SK-N-SH (cell line): ENCODE data around the gene CPNE8. TPM values are rescaled to one million over a fixed set of nuclear protein-coding genes. Genes with fewer than 3 reads are reported as not detected.

Experiments
- CTCF ChIA-PET: fragments of 300-600, 350-600 bp; formaldehyde crosslinking; extraction: SDS; loops from one replicate; lab custom pipeline; 2021; lab: Yijun Ruan, JAX
- POLR2A ChIA-PET: fragments of 350-600 bp; sonication (Branson Sonifier 250); formaldehyde crosslinking; extraction: SDS; loops from one replicate; lab custom pipeline; 2020; ENCODE audit warnings: antibody characterized with exemption, inconsistent platforms; lab: Yijun Ruan, JAX
- DNase-seq: peaks from one replicate; pipeline ENCODE4 v3.0.0; 2012
- H2AFZ ChIP-seq: fragments of 200-600 bp; sonication (generic); 2 replicates; pipeline ENCODE4 v1.8.1; 2016; ENCODE audit warnings: antibody characterized with exemption, mild to moderate bottlenecking, low read depth
- H3F3A ChIP-seq: fragments of 200-600 bp; sonication (generic); replicated peaks from 2 replicates; pipeline ENCODE3; 2016; ENCODE audit warnings: antibody characterized with exemption, mild to moderate bottlenecking; ENCODE audit not compliant: insufficient read depth
- H3K27ac ChIP-seq, 2 experiments: fragments of 200-500 bp in 1 of 2; fragments of 200-600 bp in 1 of 2; sonication (Bioruptor generic) in 1 of 2; sonication (generic), shearing (Covaris generic) in 1 of 2; 2 replicates each; pipeline versions ENCODE4 v1.5.1 to v1.6.1; 2014 to 2016; ENCODE audit warnings: low read depth in 2 of 2, inconsistent platforms in 1 of 2, low read length in 1 of 2, mild to moderate bottlenecking in 1 of 2, mixed read lengths in 1 of 2
- H3K27me3 ChIP-seq: fragments of 200-600 bp; sonication (generic), shearing (Covaris generic); 2 replicates; pipeline ENCODE4 v1.6.1; 2016; ENCODE audit warnings: mixed run types; ENCODE audit not compliant: insufficient read depth
- H3K36me3 ChIP-seq, 2 experiments: fragments of 200-500 bp in 1 of 2; fragments of 200-600 bp in 1 of 2; sonication (Bioruptor generic) in 1 of 2; sonication (generic) in 1 of 2; replicated peaks in 1 of 2; 2 replicates each; pipeline versions ENCODE3 to v1.5.1; 2014 to 2016; ENCODE audit warnings: low read length in 1 of 2, mild to moderate bottlenecking in 1 of 2; ENCODE audit not compliant: insufficient read depth in 2 of 2, control insufficient read depth in 1 of 2
- H3K4me1 ChIP-seq, 2 experiments: fragments of 200-500 bp in 1 of 2; fragments of 200-600 bp in 1 of 2; sonication (Bioruptor generic) in 1 of 2; sonication (generic), shearing (Covaris generic) in 1 of 2; 2 replicates each; pipeline versions ENCODE4 v1.5.1 to v1.6.1; 2014 to 2016; ENCODE audit warnings: low read depth in 1 of 2, low read length in 1 of 2, mixed run types in 1 of 2; ENCODE audit not compliant: insufficient read depth in 2 of 2, control insufficient read depth in 1 of 2
- H3K4me2 ChIP-seq: fragments of 200-600 bp; sonication (generic), shearing (Covaris generic); 2 replicates; pipeline ENCODE4 v1.6.1; 2017; ENCODE audit warnings: mixed run types
- H3K4me3 ChIP-seq, 2 experiments: fragments of 200-500 bp in 1 of 2; fragments of 200-600 bp in 1 of 2; sonication (Bioruptor generic) in 1 of 2; sonication (generic), shearing (Covaris generic) in 1 of 2; 2 replicates each; pipeline versions ENCODE4 v1.5.1 to v1.8.1; 2014 to 2016; ENCODE audit warnings: low read depth in 2 of 2, inconsistent platforms in 1 of 2, low read length in 1 of 2, mild to moderate bottlenecking in 1 of 2, mixed read lengths in 1 of 2, moderate library complexity in 1 of 2
- H3K79me2 ChIP-seq: fragments of 200-600 bp; sonication (generic); 2 replicates; pipeline ENCODE4 v1.8.1; 2017; ENCODE audit warnings: mild to moderate bottlenecking; ENCODE audit not compliant: insufficient read depth
- H3K9ac ChIP-seq: fragments of 200-600 bp; sonication (generic); 2 replicates; pipeline ENCODE4 v1.6.1; 2017; ENCODE audit warnings: mixed run types
- H3K9me2 ChIP-seq: fragments of 200-600 bp; sonication (generic); 2 replicates; pipeline ENCODE4 v1.6.1; 2017; ENCODE audit warnings: mixed run types
- H3K9me3 ChIP-seq: fragments of 200-600 bp; sonication (generic); 2 replicates; pipeline ENCODE4 v1.6.1; 2017; ENCODE audit warnings: mixed run types, mild to moderate bottlenecking, moderate library complexity
- H4K20me1 ChIP-seq: fragments of 200-600 bp; sonication (generic); 2 replicates; pipeline ENCODE4 v1.6.1; 2017; ENCODE audit warnings: mild to moderate bottlenecking, mixed run types; ENCODE audit not compliant: insufficient read depth
- CHD2 ChIP-seq: fragments of 150-350 bp; IDR thresholded peaks from 2 replicates; pipeline ENCODE4 v1.6.1; 2018; ENCODE audit warnings: low read length; ENCODE audit not compliant: partially characterized antibody
- CTCF ChIP-seq: fragments of 200-600 bp; sonication (generic); IDR thresholded peaks from 2 replicates; pipeline ENCODE4 v1.6.1; 2017; ENCODE audit warnings: antibody characterized with exemption, mild to moderate bottlenecking, moderate library complexity
- EP300 ChIP-seq, 2 experiments: IDR thresholded peaks; 2 replicates each; pipeline versions ENCODE4 v1.4.0 to v1.6.1; 2012; ENCODE audit warnings: borderline replicate concordance in 1 of 2, low read depth in 1 of 2, low read length in 1 of 2
- FOSL2 ChIP-seq: IDR thresholded peaks from 2 replicates; pipeline ENCODE4 v1.4.0; 2012; ENCODE audit warnings: low read depth, mild to moderate bottlenecking, moderate library complexity, borderline replicate concordance
- FOXJ3 ChIP-seq: sonication (generic); formaldehyde crosslinking; IDR thresholded peaks from 2 replicates; pipeline ENCODE4 v1.5.1; 2020; ENCODE audit warnings: mild to moderate bottlenecking, missing genetic modification reagents
- FOXM1 ChIP-seq: IDR thresholded peaks from 2 replicates; pipeline ENCODE4 v1.4.0; 2012; ENCODE audit warnings: low read depth, mild to moderate bottlenecking
- GABPA ChIP-seq: IDR thresholded peaks from 2 replicates; pipeline ENCODE4 v1.4.0; 2012; ENCODE audit warnings: low read depth, mild to moderate bottlenecking
- MAX ChIP-seq: IDR thresholded peaks from 2 replicates; pipeline ENCODE4 v1.4.0; 2012; ENCODE audit warnings: low read depth
- MXI1 ChIP-seq: IDR thresholded peaks from 2 replicates; pipeline ENCODE4 v1.6.1; 2012; ENCODE audit warnings: mild to moderate bottlenecking, low read depth, low read length, improper control_type of control experiment
- NRF1 ChIP-seq: IDR thresholded peaks from 2 replicates; pipeline ENCODE4 v1.6.1; 2012; ENCODE audit warnings: low read depth, mild to moderate bottlenecking, low read length
- REST ChIP-seq: IDR thresholded peaks from 2 replicates; pipeline ENCODE4 v1.6.1; 2012; ENCODE audit warnings: mild to moderate bottlenecking, low read depth, low read length, moderate library complexity
- RFX5 ChIP-seq: IDR thresholded peaks from 2 replicates; pipeline ENCODE4 v1.6.1; 2012; ENCODE audit warnings: mild to moderate bottlenecking, improper control_type of control experiment, low read length
- RXRA ChIP-seq: IDR thresholded peaks from 2 replicates; pipeline ENCODE4 v1.4.0; 2012; ENCODE audit warnings: low read depth, mild to moderate bottlenecking, borderline replicate concordance
- SIN3A ChIP-seq: IDR thresholded peaks from 2 replicates; pipeline ENCODE4 v1.6.1; 2012; ENCODE audit warnings: low read depth, mild to moderate bottlenecking, low read length, moderate library complexity, borderline replicate concordance
- TAF1 ChIP-seq: IDR thresholded peaks from 2 replicates; pipeline ENCODE4 v1.6.1; 2012; ENCODE audit warnings: low read depth, mild to moderate bottlenecking, low read length, moderate library complexity, borderline replicate concordance
- TCF12 ChIP-seq: IDR thresholded peaks from 2 replicates; pipeline ENCODE4 v1.4.0; 2012
- TEAD4 ChIP-seq: IDR thresholded peaks from 2 replicates; pipeline ENCODE4 v1.4.0; 2012; ENCODE audit warnings: mild to moderate bottlenecking, borderline replicate concordance; ENCODE audit not compliant: insufficient read depth
- YY1 ChIP-seq: IDR thresholded peaks from 2 replicates; pipeline ENCODE4 v1.4.0; 2012; ENCODE audit warnings: low read depth, mild to moderate bottlenecking
- WGBS: methylation state at CpG from one replicate; pipeline ENCODE4 v1.1.6; 2017; ENCODE audit warnings: low lambda C conversion rate; 5-methylcytosine and 5-hydroxymethylcytosine counted together
- polyA plus RNA-seq, 3 experiments: library from polyadenylated mRNA; depleted of rRNA; stranded (reverse); fragments of >200 nt; gene quantifications; 2 replicates each; pipeline ENCODE4 v1.2.3, GENCODE V29; 2012
- TF ChIP-seq, protein P1 (sequence below): IDR thresholded peaks from 2 replicates; pipeline ENCODE4 v1.4.0; 2012; ENCODE audit warnings: low read depth, borderline replicate concordance
- TF ChIP-seq, protein P2 (sequence below): IDR thresholded peaks from 2 replicates; pipeline ENCODE4; 2012

The CPNE8 gene
- polyA plus RNA-seq, 1 of the 3 experiments (the other 2 are of a cell fraction): not detected

DNA sequence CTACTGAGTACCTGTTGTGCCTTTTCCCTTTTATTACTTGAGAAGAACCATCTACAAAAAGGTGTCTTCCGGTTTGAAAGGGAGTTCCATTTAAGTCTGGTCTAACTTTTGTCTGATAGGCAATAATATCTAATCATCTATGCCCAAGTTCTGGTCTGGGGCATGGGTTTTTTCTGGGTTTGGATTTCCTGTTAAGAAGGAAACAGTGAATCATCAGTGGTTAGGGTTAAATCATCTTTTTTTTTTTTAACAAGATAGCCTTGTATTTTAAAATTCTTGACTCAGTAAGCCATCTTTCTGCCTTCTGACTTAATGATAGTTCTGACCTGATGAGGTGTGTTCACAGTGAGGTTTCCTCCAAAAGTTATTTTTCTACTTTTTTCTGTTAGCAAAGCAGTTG is 29.3 kb upstream of the CPNE8 start (continued):
- TF ChIP-seq NRF1 (no peak), FOXJ3 (CRISPR knock-in tag) (no peak), TCF12 (no peak), TEAD4 (no peak)

DNA sequence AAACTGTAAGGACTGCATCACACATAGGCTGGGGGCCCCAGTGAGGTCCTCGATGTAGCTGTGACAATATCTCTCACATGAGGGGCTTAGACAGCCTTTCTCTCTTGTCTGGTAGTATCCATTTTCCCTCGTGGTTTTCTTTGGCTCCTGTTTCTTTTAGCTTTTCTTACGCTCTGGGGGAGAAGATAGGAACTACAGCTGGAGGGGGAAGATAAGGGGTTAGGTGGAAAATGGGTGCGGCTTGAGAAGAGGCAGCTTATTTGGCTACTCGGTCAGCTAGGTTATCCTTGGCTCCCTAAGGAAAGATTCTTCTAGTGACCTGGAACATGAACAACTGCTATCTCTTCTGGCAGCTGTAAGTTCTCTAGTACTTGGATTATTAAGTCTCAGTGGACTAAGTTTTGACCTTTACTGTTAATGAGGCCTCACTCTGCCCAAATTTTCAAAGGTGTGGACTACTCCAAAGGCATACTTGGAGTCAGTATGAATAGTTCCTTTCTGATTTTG is 28.7 kb upstream of the CPNE8 start:
- H3K9me2 ChIP-seq: no peaks in the 10 kb centered on the region
- no peak overlapping the region for H3K4me2 ChIP-seq
- TF ChIP-seq RFX5 (no peak), EP300 (IDR thresholded peaks at IDR 0.05; ENCODE audit: borderline replicate concordance in 1 of 2, low read depth in 1 of 2, low read length in 1 of 2) (no peak), REST (no peak), TAF1 (no peak), TEAD4 (no peak), RXRA (no peak), GABPA (no peak), CHD2 (no peak), SIN3A (no peak), FOSL2 (no peak), FOXM1 (no peak), MXI1 (no peak), YY1 (no peak), MAX (no peak), NRF1 (no peak), CTCF (no peak)
- TF ChIP-seq, protein P1, sequence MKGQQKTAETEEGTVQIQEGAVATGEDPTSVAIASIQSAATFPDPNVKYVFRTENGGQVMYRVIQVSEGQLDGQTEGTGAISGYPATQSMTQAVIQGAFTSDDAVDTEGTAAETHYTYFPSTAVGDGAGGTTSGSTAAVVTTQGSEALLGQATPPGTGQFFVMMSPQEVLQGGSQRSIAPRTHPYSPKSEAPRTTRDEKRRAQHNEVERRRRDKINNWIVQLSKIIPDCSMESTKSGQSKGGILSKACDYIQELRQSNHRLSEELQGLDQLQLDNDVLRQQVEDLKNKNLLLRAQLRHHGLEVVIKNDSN: no peak
- TF ChIP-seq, protein P2, sequence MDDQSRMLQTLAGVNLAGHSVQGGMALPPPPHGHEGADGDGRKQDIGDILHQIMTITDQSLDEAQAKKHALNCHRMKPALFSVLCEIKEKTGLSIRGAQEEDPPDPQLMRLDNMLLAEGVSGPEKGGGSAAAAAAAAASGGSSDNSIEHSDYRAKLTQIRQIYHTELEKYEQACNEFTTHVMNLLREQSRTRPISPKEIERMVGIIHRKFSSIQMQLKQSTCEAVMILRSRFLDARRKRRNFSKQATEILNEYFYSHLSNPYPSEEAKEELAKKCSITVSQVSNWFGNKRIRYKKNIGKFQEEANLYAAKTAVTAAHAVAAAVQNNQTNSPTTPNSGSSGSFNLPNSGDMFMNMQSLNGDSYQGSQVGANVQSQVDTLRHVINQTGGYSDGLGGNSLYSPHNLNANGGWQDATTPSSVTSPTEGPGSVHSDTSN: no peak
- H3K9me3 ChIP-seq: no peaks in the 10 kb centered on the region
- H4K20me1 ChIP-seq: no peaks in the 10 kb centered on the region
- WGBS: 41% methylated on average over 5 of the region's 5 CpGs
- H3F3A ChIP-seq: no peaks in the 10 kb centered on the region
- no peaks in the 10 kb centered on the region; the same call in 1 of the 2 replicates for H3K79me2 ChIP-seq
- DNase-seq: no peak
- no peaks in the 10 kb centered on the region for H3K27me3 ChIP-seq
- no peak overlapping the region for H3K9ac ChIP-seq
- H3K27ac ChIP-seq: no peak overlapping the region
- POLR2A ChIA-PET: no interaction called here
- H3K4me1 ChIP-seq: no peaks in the 10 kb centered on the region
- H3K4me3 ChIP-seq: no peak overlapping the region
- no peak overlapping the region for H2AFZ ChIP-seq
- H3K36me3 ChIP-seq: no peaks in the 10 kb centered on the region
- CTCF ChIA-PET: interaction anchor here (3.0 kb wide), 1 partner anchor 169 kb away, joined by 8 read pairs; no protein-coding TSS in a partner anchor
